HepG2 (cell line): ENCODE data around the gene AHSG. TPM values are rescaled to one million over a fixed set of nuclear protein-coding genes. Genes with fewer than 3 reads are reported as not detected.

Experiments
- CSRNP2 ChIP-seq: sonication (generic); formaldehyde crosslinking; conservative IDR thresholded peaks from 2 replicates; pipeline ENCODE4 v1.8.0; 2022; ENCODE audit warnings: low read depth, missing genetic modification reagents
- HBP1 ChIP-seq: IDR thresholded peaks from 2 replicates; pipeline ENCODE4 v1.6.1; 2016; ENCODE audit warnings: low read depth, control low read depth
- HMGXB3 ChIP-seq: sonication (generic); formaldehyde crosslinking; IDR thresholded peaks from 2 replicates; pipeline ENCODE4 v1.4.0; 2020; ENCODE audit warnings: missing genetic modification reagents, borderline replicate concordance
- HOXA7 ChIP-seq: sonication (generic); formaldehyde crosslinking; IDR thresholded peaks from 2 replicates; pipeline ENCODE4 v1.8.1; 2022; ENCODE audit warnings: mild to moderate bottlenecking, missing genetic modification reagents, moderate library complexity
- polyA plus RNA-seq, 8 experiments: library from polyadenylated mRNA; depleted of rRNA in 3 of 8; stranded (reverse) in 7 of 8; unstranded in 1 of 8; fragments of >200 nt; fragmentation: Illumina TruSeq in 4 of 8; extraction: Trizol in 4 of 8; gene quantifications; 2 replicates each; pipeline versions ENCODE4 v1.2.1 to v1.2.3, GENCODE V29; 2011 to 2016; ENCODE audit warnings: low read depth in 4 of 8, missing spikeins in 1 of 8, mixed read lengths in 1 of 8; ENCODE audit not compliant: insufficient read depth in 1 of 8
- total RNA-seq, 5 experiments: library from RNA; depleted of rRNA; stranded (reverse); fragments of >200 nt; fragmentation: Illumina TruSeq; extraction: Trizol; gene quantifications; 2 replicates each; pipeline ENCODE4 v1.2.3, GENCODE V29; 2016; ENCODE audit warnings: low read depth in 1 of 5

AHSG gene
- total and polyA plus RNA-seq, 2 of the 13 experiments (the other 11 are each of a cell fraction or from before 2014, with no cell fraction given): 2,043 to 19,152 TPM

- TF ChIP-seq HMGXB3 (CRISPR knock-in tag) (no peak; the same call in 1 of the 2 replicates), CSRNP2 (CRISPR knock-in tag) (no peak), HBP1 (CRISPR knock-in tag) (no peak), HOXA7 (no peak)
These were observed 9.9 kb downstream of the AHSG start (continued) for GRCh38 chr3:186622651-186623310.
